Activated T-cell treated with anti-CD3 and anti-CD28 coated beads, Interleukin-2, amount 50 U/mL, for 48 hours (primary cell): ENCODE results near the gene LGALS7.
"Not testable (repeated sequence)": the region's sequence is repeated elsewhere in the genome, so short reads cannot be mapped to it uniquely, and the experiment has no call there.

ENCODE experiments used
- DNase-seq, 2 experiments: peaks; one replicate each; pipeline ENCODE4 v3.0.0-alpha.2; 2020

Gene LGALS7

DNA sequence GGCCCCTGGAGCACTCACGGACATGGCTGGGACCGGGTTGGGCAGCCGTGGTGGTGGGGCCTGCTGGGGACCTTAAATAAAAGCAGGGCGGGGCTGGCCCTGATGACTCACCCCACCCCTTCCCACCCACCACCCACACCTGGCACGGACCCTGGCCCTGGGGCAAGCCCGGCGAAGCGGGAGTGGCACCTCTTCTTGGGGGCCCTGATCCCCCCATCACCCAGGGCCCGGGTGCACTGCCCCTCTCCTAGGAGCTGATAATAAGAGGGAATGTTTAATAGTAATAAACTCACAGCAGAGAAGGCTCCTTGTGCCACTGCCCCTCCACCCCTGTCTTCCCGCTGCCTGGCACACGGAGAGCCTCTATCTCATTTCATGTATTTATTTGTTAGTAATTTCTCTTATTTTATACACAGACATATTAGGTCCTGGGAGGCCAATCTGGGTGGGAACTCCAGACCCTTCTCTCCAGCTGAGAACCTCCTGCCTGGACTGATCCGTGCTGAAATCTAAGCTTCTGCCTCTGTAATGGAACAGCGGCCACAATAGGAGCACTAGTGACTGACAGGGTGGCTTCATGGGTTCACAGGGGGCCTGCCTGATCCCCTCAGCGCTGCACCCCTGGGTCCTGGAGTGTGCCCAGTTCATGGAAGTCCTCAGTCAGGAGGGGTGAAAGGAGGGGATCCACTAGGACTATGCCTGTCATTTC, at the start of gene LGALS7:
TSS of gene LGALS7 (minus strand) at position 49 of the 709 bp plus-strand sequence. CDS start at position 24, 25 bp downstream.
- no peak for DNase-seq

DNA sequence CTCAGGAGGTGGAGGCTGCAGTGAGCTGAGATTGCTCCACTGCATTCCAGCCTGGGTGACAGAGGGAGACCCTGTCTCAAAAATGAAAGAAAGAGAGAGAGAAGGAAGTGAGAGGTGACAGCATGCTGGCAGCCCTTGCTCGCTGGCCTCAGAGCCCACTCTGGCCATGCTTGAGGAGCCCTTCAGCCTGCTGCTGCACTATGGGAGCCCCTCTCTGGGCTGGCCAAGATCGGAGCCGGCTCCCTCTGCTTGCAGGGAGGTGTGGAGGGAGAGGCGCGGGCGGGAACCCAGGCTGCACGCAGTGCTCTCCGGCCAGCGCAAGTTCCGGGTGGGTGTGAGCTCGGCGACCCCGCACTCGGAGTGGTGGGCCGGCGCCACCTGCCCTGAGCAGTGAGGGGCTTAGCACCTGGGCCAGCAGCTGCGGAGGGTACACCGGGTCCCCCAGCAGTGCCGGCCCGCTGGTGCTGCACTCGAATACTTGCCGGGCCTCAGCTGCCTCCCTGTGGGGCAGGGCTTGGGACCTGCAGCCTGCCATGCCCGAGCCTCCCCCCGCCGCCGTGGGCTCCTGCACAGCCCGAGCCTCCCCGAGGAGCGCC, 48.0 kb upstream of the LGALS7 start:
- DNase-seq, result not testable (repeated sequence)

DNA sequence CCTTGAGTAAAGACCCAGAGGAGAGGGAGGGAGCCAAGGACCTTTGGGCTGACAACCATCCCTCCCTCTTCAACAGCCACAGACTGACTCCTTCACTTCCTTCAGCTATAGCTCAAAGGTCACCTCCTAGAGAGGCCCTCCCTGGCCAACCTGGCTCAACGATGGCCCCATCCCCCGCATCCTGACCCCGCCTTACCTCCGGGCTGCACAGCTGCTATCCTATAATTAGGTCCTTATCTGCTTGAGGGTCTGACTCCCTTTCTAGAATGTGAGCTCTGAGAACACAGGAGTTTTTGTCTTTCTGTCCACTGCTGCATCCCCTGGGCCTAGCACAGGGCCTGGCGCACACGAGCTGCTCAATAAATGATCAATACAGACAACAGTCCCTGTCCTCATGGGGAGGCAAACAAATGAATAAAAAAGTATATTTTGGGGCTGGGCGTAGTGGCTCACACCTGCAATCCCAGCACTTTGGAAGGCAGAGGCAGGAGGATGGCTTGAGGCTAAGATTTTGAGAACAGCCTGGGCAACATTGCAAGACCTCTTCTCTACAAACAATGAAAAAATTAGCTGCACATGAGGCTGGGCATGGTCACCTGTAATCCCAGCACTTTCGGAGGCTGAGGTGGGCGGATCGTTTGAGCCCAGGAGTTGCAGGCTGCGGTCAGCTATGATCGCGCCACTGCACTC, 46.1 kb upstream of the LGALS7 start:
- no peak for DNase-seq

DNA sequence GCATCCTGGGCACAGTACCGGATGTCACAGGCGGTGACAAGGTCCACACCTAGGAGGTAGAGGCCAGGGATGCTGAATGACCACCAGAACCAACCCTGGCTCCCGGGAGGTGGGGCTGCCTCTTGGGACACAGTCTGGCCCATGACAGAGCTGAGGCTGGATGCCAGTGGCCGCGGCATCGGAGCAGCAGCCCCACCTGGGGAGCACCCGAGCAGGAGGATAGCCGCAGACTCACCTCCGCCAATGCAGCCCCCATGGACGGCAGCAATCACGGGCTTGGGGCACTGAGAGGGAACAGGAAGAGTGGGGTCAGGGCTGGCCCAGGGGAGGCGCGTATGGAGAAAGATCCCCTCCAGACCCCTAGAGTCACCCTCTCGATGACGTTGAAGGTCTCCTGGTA, 43.8 kb upstream of the LGALS7 start:
- no peak for DNase-seq

DNA sequence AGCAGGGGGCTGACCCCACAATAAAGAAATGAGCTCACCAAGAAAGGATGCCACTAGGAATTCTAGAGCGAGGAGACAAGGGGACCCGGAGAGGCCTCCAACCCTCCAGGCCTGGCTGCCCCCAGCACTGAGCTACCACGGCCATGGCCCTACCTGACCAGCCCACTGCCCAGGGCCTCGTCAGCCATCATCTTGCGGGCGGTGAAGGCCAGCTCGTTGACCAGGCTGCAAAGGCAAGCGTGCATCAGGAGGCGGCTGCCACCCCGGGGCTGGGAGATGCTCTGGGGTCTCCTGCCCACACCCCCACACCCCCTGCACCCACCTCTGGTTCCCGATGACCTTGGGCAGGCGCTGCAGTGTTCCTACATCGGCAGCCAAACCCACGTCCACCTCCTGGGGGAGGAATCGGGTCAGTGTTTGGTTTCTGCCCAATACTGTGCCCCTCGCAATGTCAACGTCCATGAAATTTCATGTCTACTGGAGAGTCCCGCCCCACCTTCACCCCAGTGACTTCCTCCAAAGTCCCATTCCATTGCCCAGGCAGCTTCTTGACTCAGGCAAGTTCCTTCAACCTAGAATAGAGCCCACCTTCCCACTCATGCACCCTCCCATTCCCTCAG, 42.9 kb upstream of the LGALS7 start:
- DNase-seq, result no peak

DNA sequence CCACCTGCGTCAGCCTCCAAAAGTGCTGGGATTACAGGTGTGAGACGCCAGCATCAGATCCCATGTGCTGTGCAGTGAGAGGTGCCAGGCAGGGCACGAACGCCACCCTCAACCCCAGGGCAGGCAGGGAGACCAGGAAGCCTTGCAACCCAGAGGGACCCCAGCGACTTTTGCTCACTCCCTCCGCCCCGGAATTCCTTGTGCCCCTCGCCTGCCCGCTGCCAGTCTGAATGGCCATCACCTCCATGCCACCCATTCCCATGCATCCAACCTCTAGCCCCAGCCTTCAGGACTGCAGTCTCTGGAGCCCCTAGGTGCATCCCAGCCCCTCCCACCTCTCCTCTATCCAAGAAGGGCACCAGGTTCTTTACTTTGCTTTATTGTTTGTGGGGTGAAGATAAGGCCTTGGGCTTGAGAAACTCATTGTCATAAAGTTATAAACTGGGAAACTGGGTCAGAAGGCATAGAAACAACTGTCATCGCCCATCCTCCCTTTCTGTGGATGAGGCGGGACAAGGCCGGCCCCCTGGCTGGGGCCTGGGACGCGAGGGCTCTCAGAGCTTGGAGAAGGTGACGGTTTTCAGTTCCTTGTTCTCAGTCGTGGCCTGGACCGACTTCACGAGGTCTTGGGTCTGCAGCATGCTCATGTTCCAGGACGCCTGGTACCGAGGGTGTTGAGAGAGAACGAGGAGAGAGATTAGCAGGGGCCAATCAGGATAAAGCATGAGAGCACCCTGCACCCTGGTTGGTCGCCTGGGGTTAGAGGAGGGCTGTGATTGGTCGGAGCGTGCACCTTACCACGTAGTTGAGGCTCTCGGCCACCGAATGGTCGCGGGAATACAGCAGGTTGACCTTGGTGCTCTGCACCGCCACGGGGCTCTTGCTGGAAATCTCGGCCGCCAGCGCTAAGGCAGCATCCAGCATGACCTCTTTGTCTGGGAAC, 42.0 kb upstream of the LGALS7 start:
- DNase-seq, result no peak

DNA sequence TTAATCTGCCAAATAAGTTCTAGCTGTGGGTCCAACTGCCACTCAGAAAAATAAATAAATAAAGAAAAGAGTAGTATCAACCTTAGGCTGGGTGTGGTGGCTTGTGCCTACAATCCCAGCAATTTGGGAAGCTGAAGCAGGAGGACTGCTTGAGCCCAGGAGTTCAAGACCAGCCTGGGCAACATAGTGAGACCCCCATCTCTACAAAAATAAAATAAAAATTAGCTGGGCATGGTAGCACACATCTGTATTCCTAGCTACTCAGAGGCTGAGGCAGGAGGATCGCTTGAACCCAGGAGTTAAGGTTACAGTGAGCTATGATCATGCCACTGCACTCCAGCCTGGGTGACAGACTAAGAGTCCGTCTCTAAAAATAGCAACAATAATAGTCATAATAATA, 40.6 kb upstream of the LGALS7 start:
- not testable (repeated sequence) for DNase-seq

DNA sequence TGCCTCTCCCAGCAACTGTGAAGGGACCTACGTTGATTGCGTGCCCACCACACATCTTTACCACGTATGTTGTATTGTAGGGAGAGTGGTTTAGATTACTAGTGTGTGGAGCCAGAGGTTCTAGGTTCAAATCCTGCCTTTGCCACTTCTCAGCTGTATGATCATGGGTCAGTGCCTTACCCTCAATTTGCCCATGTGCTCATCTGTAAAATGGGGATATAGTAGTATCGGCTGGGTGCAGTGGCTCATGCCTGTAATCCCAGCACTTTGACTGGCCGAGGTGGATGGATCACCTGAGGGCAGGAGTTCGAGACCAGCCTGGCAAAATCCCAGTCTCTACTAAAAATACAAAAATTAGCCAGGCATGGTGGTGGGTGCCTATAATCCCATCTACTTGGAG, 40.0 kb upstream of the LGALS7 start:
- no peak for DNase-seq

DNA sequence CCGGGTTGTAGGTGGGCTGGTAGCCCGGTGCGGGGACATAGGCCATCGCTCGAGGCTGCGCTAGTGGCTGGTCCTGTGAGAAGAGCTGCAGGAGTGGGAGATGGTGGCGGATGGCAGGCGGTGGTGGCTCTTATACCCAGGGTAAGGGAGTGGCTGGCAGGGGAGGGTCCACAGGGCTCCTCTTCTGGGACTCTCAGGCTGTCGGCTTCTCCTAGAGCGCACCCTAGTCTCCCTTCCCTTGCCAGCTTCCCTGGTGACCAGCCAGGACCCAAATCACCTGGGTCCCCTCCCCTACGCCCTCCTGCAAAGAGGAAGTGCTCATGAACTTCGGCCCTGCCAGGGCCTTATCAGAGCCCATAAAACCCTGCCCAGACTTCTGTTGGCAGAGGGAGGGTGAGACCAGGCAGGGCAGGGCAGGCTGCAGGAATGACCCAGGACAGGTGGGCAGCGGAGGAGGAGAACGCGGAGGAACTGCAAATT, 39.6 kb upstream of the LGALS7 start, which contains the start of gene LGALS4:
TSS of gene LGALS4 (minus strand) at position 105 of the 480 bp plus-strand sequence. CDS start at position 46, 59 bp downstream.
- no peak for DNase-seq

DNA sequence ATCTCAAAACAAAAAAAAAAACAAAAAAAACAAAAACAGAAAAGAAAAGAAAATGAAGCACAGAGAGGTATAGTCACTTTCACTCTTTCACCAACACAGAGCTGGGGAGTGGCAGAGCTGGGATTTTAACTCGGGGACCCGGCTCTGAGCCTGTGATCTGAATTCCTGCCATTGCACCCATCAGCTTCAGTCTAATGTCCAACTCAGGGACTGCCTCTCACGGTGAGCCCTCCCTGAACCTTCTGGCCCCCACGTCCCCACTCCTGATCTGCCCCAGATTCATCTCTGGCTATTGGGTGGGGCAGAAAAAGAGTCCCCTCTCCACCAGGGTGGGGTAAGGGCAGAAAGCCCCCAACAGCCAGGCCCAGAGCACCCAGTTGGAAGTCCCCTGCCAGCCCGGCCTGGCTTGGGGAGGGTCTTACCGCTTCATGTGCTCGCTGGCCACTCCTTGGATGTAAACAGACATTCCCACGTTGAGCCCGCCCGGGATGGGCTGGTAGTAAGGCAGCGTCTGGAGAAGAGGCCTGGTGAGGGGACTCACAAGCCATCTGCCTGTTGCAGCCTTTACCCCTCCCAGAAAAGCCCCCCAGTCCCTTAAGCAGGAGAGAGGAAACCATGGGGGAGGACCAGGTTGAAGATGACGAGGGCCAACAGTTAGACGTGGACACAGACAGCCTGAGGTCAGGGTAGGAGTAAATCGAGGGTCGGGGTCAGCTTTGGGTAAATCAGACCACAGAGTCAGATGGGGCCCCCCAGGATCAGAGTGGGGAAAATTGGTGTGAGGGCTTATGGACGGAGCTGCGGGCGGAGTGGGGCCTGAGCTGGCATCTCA, 38.9 kb upstream of the LGALS7 start:
- no peak for DNase-seq

DNA sequence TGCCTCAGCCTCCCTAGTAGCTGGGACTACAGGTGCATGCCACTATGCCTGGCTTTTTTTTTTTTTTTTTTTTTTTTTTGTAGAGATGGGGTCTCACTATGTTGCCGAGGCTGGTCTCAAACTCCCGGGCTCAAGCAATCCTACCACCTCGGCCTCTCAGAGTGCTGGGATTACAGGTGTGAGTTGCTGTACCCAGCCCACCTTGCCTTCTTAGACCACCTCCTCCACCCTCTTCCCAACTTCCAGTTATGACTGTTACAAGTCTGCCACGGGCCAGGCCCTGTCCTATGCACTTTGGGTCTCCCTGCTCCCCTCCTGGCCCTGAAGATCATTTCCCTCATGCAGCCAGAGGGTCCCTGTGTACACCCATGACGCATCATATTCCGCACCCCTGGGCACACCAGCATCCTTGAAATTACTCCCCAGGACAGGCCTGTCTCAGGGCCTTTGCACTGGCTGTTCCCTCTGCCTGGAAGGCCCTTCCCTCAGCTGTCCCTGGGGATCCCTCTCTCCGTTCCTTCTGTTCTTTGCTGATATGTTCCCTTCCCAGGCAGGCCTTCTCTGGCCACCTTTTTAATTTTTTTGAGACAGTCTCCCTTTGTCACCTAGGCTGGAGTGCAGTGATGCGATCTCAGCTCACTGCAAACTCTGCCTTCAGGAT, 36.4 kb upstream of the LGALS7 start:
- DNase-seq, result no peak

DNA sequence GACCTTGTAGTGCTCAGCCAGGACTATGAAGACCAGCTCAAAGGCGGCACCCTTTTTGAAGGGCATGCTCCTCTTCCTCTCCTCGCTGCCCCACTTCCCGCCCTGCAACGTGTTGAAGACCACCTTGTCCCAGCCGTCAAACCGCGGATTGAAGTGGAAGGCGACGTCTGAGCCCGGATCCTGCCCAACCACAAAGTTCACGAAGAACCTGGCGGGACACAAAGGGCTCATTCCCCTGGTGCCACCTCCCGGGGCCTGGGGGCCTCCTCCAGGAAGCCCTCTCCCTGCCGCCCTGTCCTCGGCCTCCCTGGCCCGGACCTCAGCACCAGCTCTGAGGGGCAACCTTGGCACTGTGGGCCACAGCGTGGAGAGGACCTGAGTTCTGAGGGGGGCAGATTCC, 35.4 kb upstream of the LGALS7 start:
- no peak for DNase-seq

DNA sequence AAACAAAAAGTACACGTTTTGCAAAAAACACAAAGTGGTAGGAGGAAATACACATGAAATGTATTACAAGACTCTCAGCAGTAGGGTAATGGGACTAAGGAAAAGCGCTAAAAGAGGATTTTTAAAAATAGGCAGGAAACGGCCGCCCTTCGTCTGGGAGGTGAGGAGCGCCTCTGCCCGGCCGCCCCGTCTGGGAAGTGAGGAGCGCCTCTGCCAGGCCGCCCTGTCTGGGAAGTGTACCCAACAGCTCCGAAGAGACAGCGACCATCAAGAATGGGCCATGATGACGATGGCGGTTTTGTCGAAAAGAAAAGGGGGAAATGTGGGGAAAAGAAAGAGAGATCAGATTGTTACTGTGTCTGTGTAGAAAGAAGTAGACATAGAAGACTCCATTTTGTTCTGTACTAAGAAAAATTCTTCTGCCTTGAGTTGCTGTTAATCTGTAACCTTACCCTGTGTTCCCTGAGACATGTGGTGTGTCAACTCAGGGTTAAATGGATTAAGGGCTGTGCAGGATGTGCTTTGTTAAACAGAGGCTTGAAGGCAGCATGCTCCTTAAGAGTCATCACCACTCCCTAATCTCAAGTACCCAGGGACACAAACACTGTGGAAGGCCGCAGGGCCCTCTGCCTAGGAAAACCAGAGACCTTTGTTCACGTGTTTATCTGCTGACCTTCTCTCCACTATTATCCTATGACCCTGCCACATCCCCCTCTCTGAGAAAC, 34.2 kb upstream of the LGALS7 start:
- DNase-seq, result not testable (repeated sequence)

DNA sequence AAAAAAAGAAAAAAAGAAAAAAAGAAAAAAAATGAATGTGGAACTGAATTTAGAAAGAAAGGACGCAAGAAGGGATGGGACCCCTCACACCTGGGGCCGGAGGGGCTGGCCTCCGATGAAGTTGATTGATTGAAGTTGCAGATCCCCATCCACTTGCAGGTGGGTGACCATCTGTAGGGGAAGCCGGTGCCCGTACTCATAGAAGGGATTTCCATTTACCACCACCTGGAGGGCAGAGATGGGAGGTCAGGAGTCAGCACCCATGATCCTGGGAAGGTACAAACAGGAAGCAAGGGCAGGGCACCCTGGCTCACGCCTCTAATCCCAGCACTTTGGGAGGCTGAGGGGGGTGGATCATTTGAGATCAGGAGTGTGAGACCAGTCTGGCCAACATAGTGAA, 33.1 kb upstream of the LGALS7 start:
- DNase-seq, result no peak

DNA sequence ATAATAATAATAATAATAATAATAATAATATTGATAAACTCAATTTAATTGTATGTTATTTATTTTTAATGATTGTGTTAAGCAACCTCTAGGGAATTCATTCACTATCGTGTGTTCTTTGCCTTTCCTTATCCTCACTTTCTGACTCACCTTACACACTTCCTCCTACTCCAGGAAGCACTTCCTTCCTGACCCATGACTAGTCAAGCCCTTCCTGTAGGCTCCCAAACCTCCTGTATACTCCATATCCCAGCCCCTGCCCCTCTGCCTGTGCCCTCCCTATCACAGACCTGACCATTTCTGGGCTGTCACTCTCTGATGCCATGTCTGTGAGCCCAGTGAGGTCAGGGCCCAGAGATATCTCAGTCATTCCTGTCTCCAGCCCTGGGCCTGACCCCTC, 31.9 kb upstream of the LGALS7 start:
- no peak for DNase-seq

DNA sequence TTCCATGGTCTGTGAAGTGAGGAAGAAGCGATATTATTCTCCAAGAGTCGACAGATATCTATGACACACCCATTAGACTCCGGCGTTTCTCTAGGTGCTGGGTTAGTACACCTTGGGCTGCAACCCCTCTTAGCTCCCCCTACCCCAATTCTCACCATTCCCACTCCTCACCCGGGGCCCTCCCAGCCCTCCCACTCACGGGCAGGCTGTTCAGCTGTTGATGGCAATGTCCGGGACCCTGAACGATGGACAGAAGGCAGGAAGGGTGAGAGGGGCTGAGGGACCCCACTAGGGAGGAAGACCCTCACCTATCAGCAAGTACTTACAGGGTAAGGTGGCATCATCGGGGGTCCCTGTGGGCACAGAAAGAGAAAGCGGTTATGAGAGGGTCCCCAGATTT, 30.2 kb upstream of the LGALS7 start:
- no peak for DNase-seq

DNA sequence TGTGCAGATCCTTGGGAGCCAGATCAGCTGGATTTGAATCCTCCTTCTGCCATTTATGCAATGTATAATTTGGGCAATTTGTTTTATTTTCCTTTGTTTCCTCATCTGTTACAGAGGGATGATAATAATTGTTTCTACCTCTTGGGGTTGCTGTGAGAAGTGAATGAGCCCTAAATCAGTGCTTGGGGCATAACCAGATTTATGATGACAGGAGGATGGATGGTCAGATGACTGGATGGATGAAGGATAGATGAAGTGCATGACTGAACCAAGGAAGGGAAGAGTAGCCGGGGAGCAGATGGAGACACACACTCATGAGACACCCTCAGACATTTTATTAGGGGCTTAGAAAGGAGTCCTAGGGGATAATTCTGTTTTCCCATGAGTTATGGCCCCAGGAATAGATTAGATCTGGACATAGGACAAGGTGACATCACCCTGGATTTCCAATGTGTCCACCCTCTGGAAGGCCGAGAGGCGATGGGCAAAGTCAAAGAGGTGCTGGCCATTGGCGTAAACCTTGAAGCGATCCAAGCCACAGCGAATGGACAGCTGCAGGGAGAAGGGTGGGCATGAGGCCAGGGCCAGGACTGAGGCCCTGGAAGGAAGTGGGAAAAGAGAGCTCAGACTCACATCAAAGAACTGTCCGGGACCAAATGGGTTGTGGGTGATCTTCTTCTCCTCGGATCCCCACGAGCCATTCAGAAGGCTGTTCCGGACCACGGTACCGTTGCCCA, 28.2 kb upstream of the LGALS7 start:
- no peak for DNase-seq

DNA sequence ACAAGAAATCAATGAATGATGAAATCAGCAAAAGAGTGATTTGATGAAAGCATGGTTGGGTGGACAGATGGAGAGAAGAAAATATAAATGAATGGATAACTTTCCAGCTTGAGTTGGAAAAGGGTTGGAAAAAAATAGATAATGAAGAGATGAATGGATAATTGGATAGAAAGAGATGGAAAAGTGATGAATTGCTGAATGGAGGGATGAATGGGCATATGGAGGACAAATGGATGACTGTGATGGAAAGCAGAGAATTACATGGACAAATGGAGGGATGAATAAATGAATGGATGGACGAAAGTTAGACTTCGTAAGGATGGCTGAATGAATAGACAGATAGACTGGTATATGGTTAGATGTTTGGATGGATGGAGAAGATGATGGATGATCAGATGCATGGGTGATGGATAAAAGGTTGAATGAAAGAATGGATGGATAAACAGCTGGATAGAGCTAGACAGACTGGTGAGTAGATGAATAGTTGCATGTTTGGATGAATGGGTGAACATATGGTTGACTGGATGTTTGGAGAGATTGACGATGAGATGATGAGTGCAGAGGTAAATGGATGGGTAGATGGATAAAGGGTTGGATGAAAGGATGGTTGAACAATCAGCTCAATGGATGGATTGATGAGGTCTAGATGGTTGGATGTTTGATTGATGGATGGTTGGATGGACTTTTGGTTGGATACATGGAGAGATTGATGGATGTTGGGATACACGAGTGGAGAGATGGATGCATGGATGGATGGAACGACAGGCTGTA, 27.4 kb upstream of the LGALS7 start:
- DNase-seq, result no peak

DNA sequence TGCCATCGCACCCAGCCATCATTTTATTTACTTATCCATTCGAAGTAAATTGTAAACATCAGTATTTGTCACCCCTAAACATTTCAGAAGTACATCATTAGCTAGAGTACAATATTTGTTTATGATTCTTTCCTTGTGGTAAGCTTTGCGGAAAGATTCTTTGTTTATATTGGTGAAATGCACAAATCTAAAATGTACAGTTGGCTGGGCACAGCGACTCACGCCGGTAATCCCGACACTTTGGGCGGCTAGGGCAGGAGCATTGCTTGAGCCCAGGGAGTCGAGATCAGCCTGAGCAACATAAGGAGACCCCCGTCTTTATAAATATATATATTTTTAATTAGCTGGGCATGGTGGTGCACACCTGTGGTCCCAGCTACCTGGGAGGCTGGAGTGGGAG, 25.8 kb upstream of the LGALS7 start:
- DNase-seq, result no peak
